GM21529 (cell line): Measurements from ENCODE around the gene CTXND1.
"Not testable (repeated sequence)": the region's sequence is repeated elsewhere in the genome, so short reads cannot be mapped to it uniquely, and the experiment has no call there.

Source experiments
- ATAC-seq: cut with Tn5 transposase; IDR thresholded peaks from one replicate; pipeline ENCODE4 v1.9.1; 2021; ENCODE audit not compliant: unreplicated experiment

Gene CTXND1

GRCh38 chr15:80252121-80252518 is at the start of gene CTXND1:
Gene CTXND1 (minus strand): TSS chr15:80252213. CDS start chr15:80201949, 50,264 bp downstream.
- ATAC-seq = no peak

- ATAC-seq = no peak
These were observed 49.5 kb upstream of the CTXND1 start for GRCh38 chr15:80301472-80301871.

- not testable (repeated sequence) for ATAC-seq
These were observed 43.8 kb upstream of the CTXND1 start for GRCh38 chr15:80295777-80296176.

DNA sequence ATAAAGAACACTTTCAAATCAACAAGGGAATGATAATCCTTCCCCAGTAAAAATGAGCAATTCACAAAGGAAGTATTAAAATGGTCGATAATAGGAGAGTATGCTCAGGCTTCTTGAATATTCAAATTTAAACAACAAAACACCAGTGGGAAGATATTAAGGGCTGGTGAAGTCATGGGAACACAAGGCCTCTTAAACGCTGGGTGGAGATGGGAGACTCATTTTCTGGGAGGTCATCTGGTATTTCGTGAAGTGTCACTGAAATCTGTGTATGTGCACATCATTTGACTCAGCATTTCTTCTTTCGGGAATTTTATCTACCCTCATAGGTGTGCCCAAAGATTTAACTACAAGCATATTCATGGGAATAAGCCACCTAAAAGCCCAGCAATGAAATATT is 40.1 kb upstream of the CTXND1 start:
- no peak for ATAC-seq

DNA sequence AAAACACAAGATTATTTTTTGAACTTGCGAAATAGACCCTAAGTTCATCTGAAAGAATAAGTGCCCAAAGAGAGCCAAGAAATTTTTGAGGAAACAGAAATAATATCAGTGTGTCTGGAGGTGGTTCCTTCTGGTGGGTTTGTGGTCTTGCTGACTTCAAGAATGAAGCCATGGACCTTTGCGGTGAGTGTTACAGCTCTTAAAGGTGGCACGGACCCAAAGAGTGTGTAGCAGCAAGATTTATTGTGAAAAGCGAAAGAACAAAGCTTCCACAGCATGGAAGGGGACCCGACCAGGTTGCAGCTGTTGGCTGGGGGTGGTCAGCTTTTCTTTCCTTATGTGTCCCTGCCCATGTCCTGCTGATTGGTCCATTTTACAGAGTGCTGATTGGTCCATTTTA is 38.9 kb upstream of the CTXND1 start:
- not testable (repeated sequence) for ATAC-seq

- no peak for ATAC-seq
These were observed 37.8 kb upstream of the CTXND1 start for GRCh38 chr15:80289528-80290495.

DNA sequence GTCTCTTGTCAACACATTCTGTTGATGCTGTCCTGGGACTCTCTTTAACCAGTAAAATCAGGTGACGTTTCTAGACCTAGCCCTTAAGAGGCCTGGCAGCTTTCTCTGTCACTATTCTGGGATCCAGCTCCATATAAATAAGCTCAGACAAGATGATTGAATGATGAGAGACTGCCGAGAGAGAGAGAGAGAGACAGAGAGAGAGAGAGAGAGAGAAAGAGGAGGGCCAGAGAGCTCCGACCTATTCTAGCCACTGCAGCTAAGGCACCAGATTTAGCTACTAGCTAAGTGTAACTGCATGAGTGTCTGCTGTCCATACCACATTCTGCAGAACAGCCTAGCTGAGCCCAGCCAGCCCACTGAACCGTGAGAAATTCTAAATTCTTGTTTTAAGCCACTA is 36.1 kb upstream of the CTXND1 start:
- no peak for ATAC-seq

- no peak for ATAC-seq
These were observed 34.0 kb upstream of the CTXND1 start for GRCh38 chr15:80286055-80286454.

- ATAC-seq = no peak
These were observed 33.4 kb upstream of the CTXND1 start for GRCh38 chr15:80285379-80285778.

- no peak for ATAC-seq
These were observed 31.5 kb upstream of the CTXND1 start for GRCh38 chr15:80283531-80283930.

- ATAC-seq = no peak
These were observed 25.1 kb upstream of the CTXND1 start for GRCh38 chr15:80277147-80277546.

- no peak for ATAC-seq
These were observed 23.9 kb upstream of the CTXND1 start for GRCh38 chr15:80275961-80276360.

- ATAC-seq = no peak
These were observed 23.0 kb upstream of the CTXND1 start for GRCh38 chr15:80274996-80275395.

DNA sequence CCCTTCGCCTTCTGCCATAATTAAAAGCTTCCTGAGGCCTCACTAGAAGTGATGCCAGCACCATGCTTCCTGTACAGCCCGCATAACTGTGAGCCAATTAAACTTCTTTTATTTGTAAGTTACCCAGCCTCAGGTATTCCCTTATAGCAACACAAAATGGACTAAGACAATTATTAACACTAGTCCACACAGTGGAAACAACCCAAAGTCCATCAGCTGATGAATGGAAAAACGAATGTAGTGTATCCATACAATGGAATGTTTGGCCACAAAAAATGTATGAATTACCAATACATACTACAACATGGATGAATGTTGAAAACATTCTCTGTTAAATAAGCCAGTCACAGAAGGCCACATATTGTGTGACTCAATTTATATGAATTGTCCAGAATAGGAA is 22.5 kb upstream of the CTXND1 start:
- ATAC-seq = no peak

GRCh38 chr15:80272987-80273386 is 21.0 kb upstream of the CTXND1 start:
- ATAC-seq = no peak

DNA sequence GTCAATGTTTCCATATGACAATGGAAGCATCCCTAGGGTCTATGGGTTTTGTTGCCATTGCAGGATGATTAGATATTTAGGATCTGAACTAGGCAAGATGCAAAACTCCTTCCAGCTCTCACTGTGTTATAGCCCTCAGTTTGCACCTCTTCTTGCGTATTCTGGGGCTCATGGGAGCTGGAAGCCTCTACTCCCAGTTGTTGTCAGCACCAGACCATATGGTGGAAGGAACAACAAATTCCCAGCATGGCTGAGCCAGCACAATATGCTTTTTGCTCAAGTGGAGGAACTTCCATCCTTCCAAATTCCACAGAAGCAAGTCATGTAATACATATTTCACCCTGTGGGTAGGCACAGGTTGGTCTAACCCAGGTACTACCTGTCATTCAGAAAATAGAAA is 18.5 kb upstream of the CTXND1 start:
- ATAC-seq = no peak

DNA sequence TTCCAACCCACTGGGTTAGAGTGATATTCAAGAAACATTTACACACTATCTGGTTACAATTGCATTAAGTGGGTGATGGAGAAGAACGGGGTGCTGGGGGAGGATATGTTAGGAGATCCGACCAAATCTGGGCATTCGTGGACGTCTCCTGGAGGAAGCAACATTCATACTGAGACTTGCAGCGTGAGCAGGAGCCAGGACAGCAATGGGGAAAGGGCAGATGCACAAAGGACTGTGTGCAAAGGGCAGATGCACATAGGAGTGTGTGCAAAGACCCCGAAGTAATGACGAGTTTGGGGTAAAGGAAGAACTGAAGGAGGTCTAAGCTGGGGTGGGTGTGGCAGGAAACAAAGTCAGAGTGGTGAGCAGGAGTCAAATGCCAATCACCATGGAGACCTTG is 16.1 kb upstream of the CTXND1 start:
- ATAC-seq = no peak

DNA sequence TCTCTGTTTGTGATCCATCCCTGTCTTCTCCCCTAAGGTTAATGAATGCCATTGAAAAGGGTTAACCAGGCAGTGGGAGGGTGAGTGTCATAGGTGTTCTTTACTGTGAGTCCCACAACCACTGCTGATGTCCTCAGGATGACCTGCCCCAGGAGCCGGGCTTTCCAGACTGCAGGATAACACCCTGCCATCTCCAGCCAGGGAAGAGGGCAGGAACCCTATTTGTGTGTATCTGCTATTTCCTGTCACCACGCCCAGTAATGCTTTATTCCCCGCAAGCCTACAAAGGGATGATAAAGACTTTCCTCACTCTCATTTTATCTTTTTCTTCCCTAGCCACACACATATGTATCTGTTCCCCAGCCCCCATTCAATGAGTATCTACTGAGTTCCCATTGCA is 15.6 kb upstream of the CTXND1 start:
- ATAC-seq = no peak

DNA sequence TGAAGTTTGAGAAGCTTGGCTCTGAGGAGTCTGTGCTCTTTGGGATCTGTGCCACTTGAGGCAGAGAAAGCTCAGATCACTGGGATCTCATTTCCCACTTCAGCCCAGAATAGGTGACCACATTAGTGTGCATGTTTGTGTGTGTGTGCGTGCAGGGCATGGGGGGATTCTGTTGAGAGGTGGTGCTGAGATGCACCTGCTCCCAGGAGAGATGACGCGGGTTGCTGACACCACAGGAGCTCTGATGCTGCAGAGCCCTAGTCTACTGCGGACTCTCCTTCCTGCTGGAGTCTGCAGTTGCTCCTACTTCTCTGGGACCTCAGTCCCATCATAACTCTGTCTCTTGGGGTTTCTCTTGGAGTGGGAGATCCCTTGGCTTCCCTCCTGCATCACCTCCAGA is 14.7 kb upstream of the CTXND1 start:
- ATAC-seq = no peak

GRCh38 chr15:80266113-80266512 is 14.1 kb upstream of the CTXND1 start:
- no peak for ATAC-seq

DNA sequence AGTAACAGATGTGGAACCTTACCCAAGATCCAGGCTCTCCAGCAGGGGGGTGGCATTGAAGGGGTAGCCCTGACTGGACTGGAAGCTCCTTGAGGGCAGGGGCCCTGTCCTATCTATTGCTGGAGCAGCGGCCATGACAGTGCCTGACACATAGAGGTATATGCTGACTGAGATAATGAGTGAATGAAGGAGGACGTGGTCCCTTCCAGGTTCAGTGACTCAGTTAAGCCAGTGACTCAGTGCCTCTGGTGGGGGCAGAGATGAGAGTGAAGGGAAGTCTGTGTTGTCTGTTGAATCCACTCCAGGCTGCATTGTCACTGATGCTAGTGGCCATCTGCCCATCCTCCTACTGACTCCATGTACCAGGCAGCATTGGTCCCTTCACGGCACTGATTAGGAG is 13.0 kb upstream of the CTXND1 start:
- ATAC-seq = no peak

DNA sequence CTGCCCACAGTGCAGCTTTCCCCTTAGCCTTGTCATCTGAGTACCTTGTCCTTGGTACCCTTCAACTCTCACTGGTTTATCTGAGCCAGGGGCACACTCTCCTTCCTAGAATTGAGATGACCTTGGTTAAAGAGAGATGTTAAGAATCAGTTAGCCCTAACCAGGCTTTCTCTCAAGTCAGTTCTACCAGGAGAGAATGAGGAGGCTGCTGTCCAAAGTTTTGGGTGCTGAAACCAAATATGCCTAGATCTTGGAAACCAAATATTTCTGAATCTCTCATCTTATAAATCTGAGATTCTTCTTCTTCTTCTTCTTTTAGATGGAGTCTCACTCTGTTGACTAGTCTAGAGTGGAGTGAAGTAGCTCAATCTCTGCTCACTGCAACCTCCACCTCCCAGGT is 12.0 kb upstream of the CTXND1 start:
- no peak for ATAC-seq

DNA sequence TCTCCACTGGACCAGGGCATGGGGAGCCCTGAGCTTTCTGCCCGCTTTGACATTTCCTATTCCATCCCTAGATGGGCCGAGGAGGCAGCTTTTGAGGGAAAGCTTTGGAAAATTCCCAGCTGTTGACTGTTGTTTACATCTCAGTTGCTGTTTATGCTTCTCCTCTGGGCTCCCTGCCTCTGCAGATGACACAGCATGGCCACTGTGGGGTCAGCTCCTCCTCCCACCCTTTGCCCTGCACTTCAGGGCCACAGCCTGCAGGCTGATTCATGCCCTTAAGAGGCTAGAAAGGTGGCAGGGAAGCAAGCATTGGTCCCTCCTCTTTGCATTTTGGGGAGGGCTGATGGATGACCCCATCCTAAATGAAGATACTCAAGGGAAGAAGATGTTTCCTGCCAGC is 8.5 kb upstream of the CTXND1 start:
- ATAC-seq = no peak
